Activated naive CD4-positive, alpha-beta T cell treated with anti-CD3 and anti-CD28 coated beads, Interleukin-2, amount 50 U/mL, for 24 hours (primary cell): ENCODE measurements around the gene AEBP1.
A peak's percentile ranks its signal among the peaks of the same experiment; 100 is the strongest.

Source experiments
- H3K27ac Mint-ChIP-seq: one replicate; pipeline ENCODE4 v1.8.0; 2021; ENCODE audit warnings: mild to moderate bottlenecking, mixed read lengths
- H3K27me3 Mint-ChIP-seq: one replicate; pipeline ENCODE4 v1.8.0; 2021; ENCODE audit warnings: mixed read lengths
- H3K36me3 Mint-ChIP-seq: one replicate; pipeline ENCODE4 v1.8.0; 2021; ENCODE audit warnings: mixed read lengths
- H3K4me1 Mint-ChIP-seq: one replicate; pipeline ENCODE4 v1.8.0; 2021; ENCODE audit warnings: mixed read lengths
- H3K4me3 Mint-ChIP-seq: one replicate; pipeline ENCODE4 v1.8.0; 2021; ENCODE audit warnings: mild to moderate bottlenecking, mixed read lengths
- H3K9me3 Mint-ChIP-seq: one replicate; pipeline ENCODE4 v1.8.0; 2021; ENCODE audit warnings: mixed read lengths

AEBP1 gene

DNA sequence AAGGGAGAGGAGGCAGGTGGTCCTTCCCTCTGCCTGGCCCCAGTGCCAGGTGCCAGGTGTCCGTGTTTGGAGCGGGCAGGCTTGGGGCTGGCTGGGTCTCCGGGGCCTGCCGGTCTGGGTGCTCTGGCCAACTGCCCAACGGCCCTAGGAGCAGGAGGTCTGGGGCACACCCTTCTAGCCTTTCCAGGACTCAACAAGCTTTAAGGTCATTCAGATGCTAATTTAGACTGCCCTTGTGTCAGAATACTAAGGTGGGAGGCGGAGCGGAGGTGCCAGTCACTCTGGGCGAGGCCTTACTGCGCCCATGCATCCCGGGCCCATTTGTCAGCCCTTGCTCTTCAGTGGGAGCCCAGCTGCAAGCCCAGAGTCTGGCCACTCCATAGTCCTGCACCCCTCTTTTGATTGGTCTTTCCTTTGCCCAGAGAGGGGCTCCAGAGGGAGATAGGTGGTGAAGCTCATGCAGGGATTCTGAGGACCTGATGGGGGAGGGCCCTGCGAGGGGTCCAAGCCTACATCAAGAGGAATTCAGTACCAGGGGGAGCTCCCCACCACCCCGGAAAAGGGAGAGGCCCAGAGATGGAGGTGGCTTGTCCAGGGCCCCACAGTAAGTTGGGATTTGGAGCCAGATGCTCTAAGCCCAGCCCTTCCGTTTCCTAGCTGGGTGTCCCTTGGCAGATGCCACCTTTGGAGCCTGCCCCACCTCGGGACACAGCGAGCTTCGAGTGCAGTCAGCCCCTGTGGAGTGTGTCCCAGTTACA lies 40.1 kb upstream of the AEBP1 start:
- no peak overlapping the region for H3K27ac Mint-ChIP-seq
- H3K4me1 Mint-ChIP-seq = peaks cover 35% of the 10 kb centered on the region
- no peaks in the 10 kb centered on the region for H3K9me3 Mint-ChIP-seq

DNA sequence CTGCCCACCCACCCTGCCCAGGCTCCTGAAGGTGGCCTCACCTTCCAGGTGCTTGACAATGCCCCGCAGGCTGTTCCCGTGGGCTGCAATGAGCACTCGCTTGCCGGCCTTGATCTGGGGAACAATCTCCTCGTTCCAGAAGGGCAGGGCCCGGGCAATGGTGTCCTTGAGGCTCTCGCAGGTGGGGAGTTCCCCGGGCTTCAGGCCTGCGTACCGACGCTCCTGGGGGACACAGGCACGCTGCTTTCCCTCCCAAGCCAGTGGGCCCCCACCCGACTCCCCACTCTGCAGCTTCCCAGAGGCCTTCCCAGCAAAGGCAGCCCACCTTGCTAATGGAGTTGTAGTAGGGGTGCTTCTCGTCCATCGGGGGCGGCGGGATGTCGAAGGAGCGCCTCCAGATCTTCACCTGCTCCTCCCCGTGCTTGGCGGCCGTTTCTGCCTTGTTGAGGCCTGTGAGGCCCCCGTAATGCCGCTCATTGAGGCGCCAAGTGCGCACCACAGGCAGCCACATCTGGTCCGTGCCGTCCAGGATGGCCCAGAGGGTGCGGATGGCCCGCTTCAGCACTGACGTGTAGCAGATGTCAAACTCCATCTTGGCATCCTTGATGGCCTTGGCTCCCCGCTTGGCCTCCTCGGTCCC lies 39.2 kb upstream of the AEBP1 start:
- H3K9me3 Mint-ChIP-seq = no peaks in the 10 kb centered on the region
- no peaks in the 10 kb centered on the region for H3K36me3 Mint-ChIP-seq
- H3K4me1 Mint-ChIP-seq = peaks cover 37% of the 10 kb centered on the region
- H3K27ac Mint-ChIP-seq = no peak overlapping the region
- no peaks in the 10 kb centered on the region for H3K27me3 Mint-ChIP-seq
- H3K4me3 Mint-ChIP-seq = no peak overlapping the region

More for the DNA sequence above, 40.1 kb upstream of the AEBP1 start:
- no peaks in the 10 kb centered on the region for H3K36me3 Mint-ChIP-seq
- no peaks in the 10 kb centered on the region for H3K27me3 Mint-ChIP-seq
- H3K4me3 Mint-ChIP-seq = no peak overlapping the region

DNA sequence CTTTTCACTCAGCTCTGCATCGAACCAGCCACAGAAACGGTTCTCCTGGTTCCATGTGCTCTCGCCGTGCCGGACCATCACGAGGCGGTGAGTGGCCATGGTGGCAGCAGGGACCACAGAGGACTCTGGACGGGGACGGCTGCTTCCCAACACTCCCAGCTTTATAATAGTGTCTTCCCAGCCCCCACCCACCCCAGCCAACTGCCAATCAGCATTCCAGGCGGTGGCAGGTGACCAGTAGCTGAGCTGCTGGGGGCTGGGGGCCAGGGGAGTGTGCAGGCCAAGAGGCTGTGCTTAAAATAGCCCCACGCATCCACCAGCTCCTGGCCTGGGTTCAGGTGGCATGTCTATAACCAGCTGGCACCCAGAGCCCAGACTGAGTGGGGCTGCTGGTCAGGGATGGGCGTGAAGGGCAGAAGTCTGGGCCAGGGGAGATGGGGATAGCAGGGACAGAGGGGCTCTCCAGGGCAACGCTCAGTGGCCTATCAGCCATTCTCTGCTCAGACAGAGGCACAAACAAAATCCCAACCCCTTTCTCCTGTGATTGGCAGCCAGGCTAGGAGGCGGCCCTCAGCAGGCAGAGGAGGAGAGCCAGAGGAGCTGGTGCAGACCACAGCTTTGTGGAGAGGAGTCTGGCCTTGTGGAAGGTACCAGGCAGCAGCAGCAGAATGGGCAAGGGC lies 38.6 kb upstream of the AEBP1 start, which contains the start of gene PGAM2:
TSS of gene PGAM2 (minus strand) at position 137 of the 680 bp plus-strand sequence. CDS start at position 99, 38 bp downstream.
- no peaks in the 10 kb centered on the region for H3K9me3 Mint-ChIP-seq
- H3K4me1 Mint-ChIP-seq = peaks cover 37% of the 10 kb centered on the region
- H3K4me3 Mint-ChIP-seq = no peak within 1 kb of the TSS
- no peaks in the 10 kb centered on the region for H3K27me3 Mint-ChIP-seq
- no peak within 1 kb of the TSS for H3K27ac Mint-ChIP-seq
- no peaks in the 10 kb centered on the region for H3K36me3 Mint-ChIP-seq

DNA sequence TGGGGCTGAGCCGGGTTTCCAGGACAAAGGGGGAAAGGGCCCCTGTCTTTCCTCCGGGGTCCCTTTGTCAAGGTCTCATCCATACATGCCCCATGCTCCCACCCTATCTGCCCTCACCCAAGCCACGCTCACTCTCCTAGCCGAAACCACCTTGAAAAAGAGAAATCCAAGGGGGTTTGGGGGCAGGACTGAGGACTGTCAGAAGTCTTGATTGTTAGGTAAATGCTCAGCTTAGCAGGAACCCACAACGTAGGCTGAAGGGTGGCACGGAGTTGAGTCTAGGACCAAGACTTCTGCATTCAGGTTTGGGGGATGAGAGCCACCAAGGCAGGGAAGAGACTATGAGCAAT lies 38.1 kb upstream of the AEBP1 start:
- Mint-ChIP-seq H3K27me3 (no peaks in the 10 kb centered on the region), H3K27ac (no peak overlapping the region), H3K4me3 (no peak overlapping the region), H3K36me3 (no peaks in the 10 kb centered on the region), H3K9me3 (no peaks in the 10 kb centered on the region), H3K4me1 (peaks cover 37% of the 10 kb centered on the region)

DNA sequence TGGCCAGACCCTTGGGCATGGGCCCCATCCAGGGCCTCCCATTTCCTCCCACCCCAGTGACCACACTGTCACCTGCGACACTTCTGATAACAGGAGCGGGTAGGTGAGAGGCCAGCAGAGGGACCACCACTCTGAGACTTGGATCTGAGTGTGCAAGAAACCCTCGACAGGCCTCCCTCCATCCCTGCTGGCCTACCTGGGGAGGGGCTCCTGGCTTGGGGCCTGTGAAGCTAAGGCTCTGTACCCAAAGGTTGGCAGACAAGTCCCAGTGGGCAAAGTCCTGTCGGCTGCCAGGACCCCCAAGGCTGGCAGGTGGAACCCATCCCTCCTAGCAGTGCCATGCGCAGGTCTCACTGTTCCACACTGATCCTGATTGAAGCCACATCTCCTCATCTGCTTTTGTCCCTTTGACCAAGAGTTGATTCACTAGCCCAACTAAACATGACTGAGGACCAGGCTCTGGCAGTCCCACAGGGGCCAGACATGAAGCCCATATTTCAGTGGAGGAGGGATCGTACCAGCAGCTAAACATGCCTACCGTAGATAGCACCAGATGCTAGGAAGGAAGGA lies 37.6 kb upstream of the AEBP1 start:
- Mint-ChIP-seq H3K4me1 (peaks cover 37% of the 10 kb centered on the region), H3K9me3 (no peaks in the 10 kb centered on the region), H3K36me3 (no peaks in the 10 kb centered on the region), H3K4me3 (no peak overlapping the region), H3K27ac (peak overlapping the region; percentile 31), H3K27me3 (no peaks in the 10 kb centered on the region)

DNA sequence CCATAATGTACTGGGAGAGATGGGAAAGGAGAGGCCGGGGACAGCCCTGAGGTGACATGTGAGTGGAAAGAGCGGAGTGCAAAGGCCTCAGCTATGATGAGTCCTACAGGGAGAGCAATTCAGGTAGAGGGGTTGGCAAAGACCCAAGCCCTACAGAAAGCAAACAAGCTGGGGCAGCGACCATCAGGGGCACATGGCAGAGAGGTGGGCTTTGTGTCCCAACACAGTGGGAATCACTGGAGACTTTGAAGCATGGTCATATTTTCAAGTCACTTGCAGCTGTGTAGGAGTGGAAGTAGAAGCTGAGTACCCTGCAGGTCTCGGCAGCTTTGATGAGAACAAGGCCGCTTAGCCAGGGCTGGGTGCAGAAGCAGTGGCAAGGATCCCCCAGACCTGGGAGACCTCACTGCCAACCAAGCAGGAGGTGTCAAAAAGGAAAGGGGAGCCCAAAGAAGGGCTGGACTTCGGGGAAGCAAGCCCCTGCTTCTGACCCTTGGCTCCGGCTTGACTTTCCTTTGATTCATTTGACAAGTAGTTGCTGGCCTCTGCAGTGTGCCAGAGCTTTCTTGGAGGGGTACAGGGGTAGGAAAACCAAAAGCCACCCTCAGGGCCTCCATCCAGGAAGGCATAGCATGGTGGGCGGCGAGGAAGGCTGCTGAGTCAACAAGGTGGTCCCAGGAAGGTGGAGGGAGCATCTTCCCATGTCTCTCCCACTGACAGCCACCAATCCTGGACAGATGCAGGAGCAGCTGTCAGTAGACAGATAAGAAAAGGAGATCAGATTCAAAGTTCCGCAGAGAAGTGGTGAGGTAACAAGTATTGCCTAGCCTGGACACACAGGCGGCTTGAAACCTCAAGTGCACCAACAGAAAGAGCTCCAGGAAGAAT lies 36.8 kb upstream of the AEBP1 start:
- Mint-ChIP-seq H3K27ac (peak overlapping the region; percentile 31), H3K4me1 (peaks cover 41% of the 10 kb centered on the region), H3K36me3 (no peaks in the 10 kb centered on the region), H3K9me3 (no peaks in the 10 kb centered on the region), H3K27me3 (no peaks in the 10 kb centered on the region), H3K4me3 (no peak overlapping the region)

DNA sequence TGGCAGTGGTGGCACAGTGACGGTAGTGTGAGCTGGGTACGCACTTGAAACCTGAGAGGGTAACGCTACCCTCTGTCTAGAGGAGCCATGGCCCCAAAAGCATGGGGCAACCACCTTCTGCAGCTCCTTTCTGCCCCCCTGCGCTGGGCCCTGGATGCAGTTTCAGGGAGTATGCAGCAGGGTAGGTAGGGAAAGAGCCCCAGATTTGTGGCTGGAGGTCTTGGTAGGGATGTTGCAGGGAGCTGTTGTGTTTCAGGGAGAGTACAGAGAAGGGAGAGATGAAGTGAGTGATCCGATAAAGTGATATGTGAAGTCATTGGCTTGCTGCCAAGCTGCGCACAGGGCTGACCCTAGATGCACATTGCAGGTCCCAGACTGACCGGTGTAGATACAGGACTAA lies 36.1 kb upstream of the AEBP1 start:
- Mint-ChIP-seq H3K27me3 (no peaks in the 10 kb centered on the region), H3K4me1 (peaks cover 44% of the 10 kb centered on the region), H3K36me3 (no peaks in the 10 kb centered on the region), H3K9me3 (no peaks in the 10 kb centered on the region), H3K27ac (peak overlapping the region; percentile 38), H3K4me3 (no peak overlapping the region)

DNA sequence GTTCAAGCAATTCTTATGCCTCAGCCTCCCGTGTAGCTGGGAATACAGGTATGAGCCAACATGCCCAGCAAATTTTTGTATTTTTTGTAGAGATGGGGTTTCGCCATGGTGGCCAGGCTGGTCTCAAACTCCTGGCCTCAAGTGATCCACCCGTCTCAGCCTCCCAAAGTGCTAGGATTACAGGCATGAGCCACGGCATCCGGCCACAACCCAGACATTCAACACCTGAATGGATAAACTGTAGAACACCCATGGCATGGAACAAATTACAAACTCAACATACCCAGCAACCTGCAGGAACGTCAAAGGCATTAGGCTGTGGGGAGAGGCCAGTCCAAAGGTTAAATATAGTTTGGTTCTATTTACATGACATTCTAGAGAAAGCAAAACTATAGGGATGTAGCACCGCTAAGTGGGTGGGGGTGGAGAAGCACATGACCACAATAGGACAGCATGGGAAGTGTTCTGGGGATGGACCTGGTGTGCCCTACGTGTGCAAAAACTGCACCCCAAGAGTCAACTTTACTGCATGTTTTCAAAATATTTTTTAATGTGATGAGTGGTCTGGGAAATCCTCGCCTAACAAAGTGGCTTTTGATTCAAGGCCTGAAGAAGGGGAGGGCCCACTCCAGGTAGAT lies 32.3 kb upstream of the AEBP1 start:
- no peak overlapping the region for H3K27ac Mint-ChIP-seq

DNA sequence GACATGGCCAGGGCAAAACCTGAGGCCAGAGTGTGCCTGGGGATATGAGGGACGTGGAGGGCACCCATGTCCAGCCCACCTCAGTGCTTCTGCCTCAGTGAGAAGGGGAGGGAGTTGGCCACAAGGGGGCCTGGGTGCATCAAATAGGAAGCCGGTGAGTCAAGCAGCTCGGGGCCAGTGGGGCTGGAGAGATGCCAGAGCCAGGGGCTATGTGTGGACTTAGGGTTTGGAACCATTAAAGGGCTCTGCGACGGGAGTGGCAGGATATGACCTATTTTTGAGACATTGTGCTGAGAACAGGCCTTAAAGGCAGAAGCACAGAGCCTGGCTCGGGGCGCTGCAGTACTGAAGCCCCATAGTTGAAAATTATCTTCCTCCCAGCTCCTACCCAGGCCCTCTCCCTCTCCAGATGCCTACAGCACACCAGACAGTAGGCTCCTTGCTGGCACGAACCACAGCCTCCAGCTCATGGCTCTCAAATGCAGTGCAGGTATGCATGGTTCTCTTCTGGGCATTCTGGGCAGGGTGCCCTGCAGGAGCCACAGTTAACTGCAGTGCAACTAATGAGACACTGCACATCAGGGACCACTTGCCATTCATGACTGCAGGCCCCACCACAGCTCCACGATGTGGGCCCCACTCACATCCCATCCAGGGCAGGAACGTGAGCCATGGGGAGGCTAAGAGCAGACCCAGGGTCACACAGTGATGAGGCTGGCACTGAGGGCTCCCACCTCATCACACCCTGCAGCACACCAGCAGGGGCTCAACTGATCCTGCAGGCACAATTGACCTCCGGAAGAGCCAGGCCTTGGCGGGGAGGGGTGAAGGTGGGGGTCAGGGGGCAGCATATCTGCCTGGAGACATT lies 31.5 kb upstream of the AEBP1 start:
- Mint-ChIP-seq H3K9me3 (no peaks in the 10 kb centered on the region), H3K27ac (no peak overlapping the region), H3K4me3 (no peak overlapping the region), H3K27me3 (no peaks in the 10 kb centered on the region), H3K4me1 (peaks cover 26% of the 10 kb centered on the region), H3K36me3 (no peaks in the 10 kb centered on the region)

More for the DNA sequence above, 32.3 kb upstream of the AEBP1 start:
- Mint-ChIP-seq H3K27me3 (no peaks in the 10 kb centered on the region), H3K9me3 (no peaks in the 10 kb centered on the region), H3K36me3 (no peaks in the 10 kb centered on the region), H3K4me1 (peaks cover 30% of the 10 kb centered on the region), H3K4me3 (no peak overlapping the region)

DNA sequence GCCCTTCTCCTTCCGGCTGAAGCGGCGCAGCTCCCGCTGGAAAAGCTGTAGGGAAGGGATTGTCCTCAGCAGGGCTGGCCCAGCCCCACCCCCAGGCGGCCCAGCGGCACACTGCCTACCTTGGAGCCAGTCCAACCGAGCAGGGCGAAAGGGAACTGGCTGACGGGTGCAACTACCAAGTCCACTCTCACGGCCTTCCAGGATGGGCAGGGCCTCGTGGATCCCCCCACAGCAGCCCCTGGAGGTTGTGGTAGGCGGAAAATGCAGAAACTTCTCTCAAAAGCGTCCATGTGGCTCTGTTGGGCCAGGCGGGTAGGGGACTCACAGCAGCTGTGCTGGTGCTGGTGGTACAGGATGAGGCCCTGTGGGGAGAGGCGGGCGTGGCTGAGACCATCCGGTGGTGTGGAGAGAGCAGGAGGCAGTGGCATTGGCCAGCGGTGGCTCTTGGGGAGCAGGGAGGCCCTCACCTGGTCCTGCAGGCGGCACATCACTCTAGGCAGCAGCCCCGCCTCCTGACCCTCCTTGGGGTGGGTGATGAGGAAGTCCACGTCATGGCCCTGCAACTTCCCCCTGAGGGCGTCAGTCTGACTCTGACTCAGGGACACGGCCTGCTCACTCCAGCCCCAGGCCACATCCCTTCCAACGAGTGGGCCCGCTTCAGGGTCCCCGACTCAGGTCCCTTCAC lies 30.3 kb upstream of the AEBP1 start:
- no peaks in the 10 kb centered on the region for H3K9me3 Mint-ChIP-seq
- peaks cover 2% of the 10 kb centered on the region for H3K36me3 Mint-ChIP-seq
- H3K27ac Mint-ChIP-seq = no peak overlapping the region
- no peaks in the 10 kb centered on the region for H3K27me3 Mint-ChIP-seq
- no peak overlapping the region for H3K4me3 Mint-ChIP-seq
- peaks cover 23% of the 10 kb centered on the region for H3K4me1 Mint-ChIP-seq

DNA sequence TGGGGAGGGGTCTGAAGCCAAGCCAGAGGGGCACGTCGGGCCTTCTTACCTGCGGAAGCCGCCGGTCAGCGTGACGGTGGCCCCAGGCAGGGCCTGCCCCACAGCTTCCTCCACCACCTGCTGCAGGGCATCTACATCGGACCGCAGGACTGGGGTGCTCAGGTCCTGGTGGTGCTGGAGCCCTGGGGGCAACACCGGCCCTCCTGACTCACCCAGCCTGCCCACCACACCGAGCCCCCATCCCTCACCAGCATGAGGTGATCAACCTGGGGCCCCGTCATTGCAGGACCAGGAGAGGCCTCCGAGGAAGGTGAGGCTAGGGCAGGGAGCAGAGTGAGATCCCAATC lies 29.8 kb upstream of the AEBP1 start:
- Mint-ChIP-seq H3K9me3 (no peaks in the 10 kb centered on the region), H3K36me3 (peaks cover 2% of the 10 kb centered on the region), H3K27ac (no peak overlapping the region), H3K4me1 (peaks cover 19% of the 10 kb centered on the region), H3K4me3 (no peak overlapping the region), H3K27me3 (no peaks in the 10 kb centered on the region)

DNA sequence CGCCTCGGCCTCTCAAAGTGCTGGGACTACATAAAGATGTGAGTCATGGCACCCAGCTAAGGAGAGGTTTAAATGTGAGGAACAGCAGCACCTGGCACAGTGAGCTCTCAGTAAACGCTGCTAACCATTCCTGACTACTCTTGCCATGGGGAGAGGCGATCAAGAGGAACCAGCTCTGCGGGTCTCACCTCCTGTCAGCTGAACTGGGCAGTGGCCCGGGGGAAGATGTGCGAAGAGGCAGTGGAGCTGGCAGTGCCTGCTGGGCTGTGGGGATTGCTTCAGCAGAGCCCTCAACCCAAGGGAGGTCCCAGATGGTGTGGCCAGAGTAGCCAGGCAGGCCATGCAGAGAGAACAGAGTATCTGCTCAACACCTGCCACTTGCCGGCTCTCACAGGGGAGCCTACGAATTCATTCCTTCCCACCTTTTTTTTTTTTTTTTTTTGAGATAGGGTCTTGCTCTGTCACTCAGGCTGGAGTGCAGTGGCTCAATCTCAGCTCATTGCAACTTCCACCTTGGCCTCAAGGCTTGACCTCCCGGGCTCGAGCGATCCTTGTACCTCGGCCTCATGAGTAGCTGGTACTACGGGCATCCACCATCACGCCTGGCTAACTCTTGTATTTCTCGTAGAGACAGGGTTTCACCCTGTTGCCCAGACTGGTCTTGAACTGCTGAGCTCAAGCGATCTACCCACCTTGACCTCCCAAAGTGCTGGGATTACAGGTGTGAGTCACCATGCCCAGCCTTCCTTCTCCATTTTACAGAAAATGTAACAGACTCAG lies 28.7 kb upstream of the AEBP1 start:
- Mint-ChIP-seq H3K36me3 (peaks cover 2% of the 10 kb centered on the region), H3K4me1 (peaks cover 19% of the 10 kb centered on the region), H3K4me3 (no peak overlapping the region), H3K27me3 (no peaks in the 10 kb centered on the region), H3K9me3 (no peaks in the 10 kb centered on the region), H3K27ac (no peak overlapping the region)
